ACHN (cell line): Measurements from ENCODE around the gene CSNK1E.
A peak's percentile ranks its signal among the peaks of the same experiment; 100 is the strongest.

Experiments
- DNase-seq: peaks from one replicate; pipeline ENCODE4 v3.0.0-alpha.2; 2015
- in situ Hi-C: cut with HindIII; loops from 2 replicates; pipeline ENCODE4 v1.10.0; 2017; ENCODE audit warnings: low sequenced_read_pairs, low pct_ligation_motif_present, low pct_unique_long_range_greater_than_20kb

CSNK1E gene

DNA sequence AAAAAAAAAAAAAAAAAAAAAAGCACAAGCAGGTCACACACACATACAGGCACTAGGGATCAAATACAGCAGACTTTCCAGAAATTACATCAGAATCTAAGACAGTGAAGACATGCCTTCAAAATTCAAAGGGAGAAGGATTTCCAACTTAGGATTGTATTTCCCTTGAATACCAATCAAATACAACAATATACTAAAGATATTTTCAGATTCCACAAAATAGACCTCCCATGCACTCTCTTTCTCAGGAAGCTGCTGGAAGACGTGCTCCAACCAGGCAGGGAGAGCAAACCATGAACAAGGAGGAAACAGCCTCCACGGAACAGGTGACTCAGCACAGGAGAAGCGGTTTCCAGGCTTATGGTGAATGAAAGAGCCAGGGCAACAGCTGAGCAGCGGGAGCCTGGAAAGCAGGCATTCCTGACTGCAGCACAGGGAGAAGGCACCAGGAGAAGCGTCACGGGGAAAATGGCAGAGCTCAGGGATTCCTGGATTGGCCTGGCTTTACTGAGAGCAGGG, 76.4 kb downstream of the CSNK1E start:
- in situ Hi-C loops: no loop called here
- peak; percentile 86 for DNase-seq
